Thoracic aorta (tissue), 2 donors: ENCODE results near the gene MEG3. TPM values are rescaled to one million over a fixed set of nuclear protein-coding genes. Genes with fewer than 3 reads are reported as not detected.

Source experiments
- ATAC-seq: fragments of 150-250 bp; one replicate; pipeline ENCODE4 v1.8.0; 2017; ENCODE audit warnings: low read depth; ENCODE audit not compliant: insufficient number of reproducible peaks, low FRiP score
- DNase-seq: peaks from one replicate; pipeline ENCODE4 v3.0.0-alpha.2; 2020; ENCODE audit warnings: low spot score
- H3K27ac ChIP-seq, 2 donors: fragments of 200-600 bp; sonication (generic); 1 replicate in 1 of 2; 2 replicates in 1 of 2; pipeline ENCODE4 v1.5.1; 2016; ENCODE audit warnings: mild to moderate bottlenecking in 2 of 2, moderate library complexity in 2 of 2
- H3K27me3 ChIP-seq: fragments of 200-600 bp; sonication (generic); replicated peaks from 2 replicates; pipeline ENCODE4 v1.6.0; 2016; ENCODE audit warnings: mild to moderate bottlenecking; ENCODE audit not compliant: insufficient read depth
- H3K36me3 ChIP-seq: fragments of 200-600 bp; sonication (generic); one replicate; pipeline ENCODE4 v1.5.1; 2016
- H3K4me1 ChIP-seq, 2 donors: fragments of 200-600 bp; sonication (generic); 1 replicate in 1 of 2; 2 replicates in 1 of 2; pipeline versions ENCODE4 v1.5.1 to v1.6.0; 2016; ENCODE audit warnings: low read depth in 2 of 2, mild to moderate bottlenecking in 1 of 2; ENCODE audit not compliant: control insufficient read depth in 1 of 2
- H3K4me3 ChIP-seq: fragments of 200-600 bp; sonication (generic); 2 replicates; pipeline ENCODE4 v1.5.1; 2016; ENCODE audit warnings: mild to moderate bottlenecking
- H3K9me3 ChIP-seq: fragments of 200-600 bp; sonication (generic); 2 replicates; pipeline ENCODE4 v1.5.1; 2016
- CTCF ChIP-seq: fragments of 200-600 bp; sonication (generic); IDR thresholded peaks from one replicate; pipeline ENCODE4 v1.5.1; 2019; ENCODE audit warnings: antibody characterized with exemption
- total RNA-seq, 2 donors: library from RNA; depleted of rRNA; stranded (reverse); fragments of >200 nt; gene quantifications; one replicate each; pipeline versions ENCODE4 v1.1.0 to v1.2.3, GENCODE V29; 2016

Gene MEG3
- total RNA-seq, 2 donors from 2014 or later: 127 to 153 TPM

- H3K36me3 ChIP-seq: no peaks in the 10 kb centered on the region
- H3K9me3 ChIP-seq: no peaks in the 10 kb centered on the region
- H3K27ac ChIP-seq: no peak overlapping the region
- DNase-seq (no peak), ATAC-seq (no peak)
- no peak overlapping the region for H3K4me3 ChIP-seq
- H3K4me1 ChIP-seq: no peaks in the 10 kb centered on the region
- H3K27me3 ChIP-seq: no peaks in the 10 kb centered on the region
- TF ChIP-seq CTCF: no peak
Measured at GRCh38 chr14:100881211-100882025, 55.5 kb downstream of the MEG3 start.

- H3K4me3 ChIP-seq: no peak overlapping the region
- no peak for ATAC-seq
- no peaks in the 10 kb centered on the region for H3K36me3 ChIP-seq
- no peaks in the 10 kb centered on the region for H3K9me3 ChIP-seq
- no peak for TF ChIP-seq CTCF
- DNase-seq: no peak
- no peaks in the 10 kb centered on the region for H3K27me3 ChIP-seq
- no peaks in the 10 kb centered on the region for H3K4me1 ChIP-seq
- no peak overlapping the region for H3K27ac ChIP-seq
Measured at GRCh38 chr14:100882026-100882967, 56.4 kb downstream of the MEG3 start.

GRCh38 chr14:100882991-100883788 lies 57.3 kb downstream of the MEG3 start:
- no peak overlapping the region for H3K27ac ChIP-seq
- TF ChIP-seq CTCF: no peak
- H3K9me3 ChIP-seq: no peaks in the 10 kb centered on the region
- H3K27me3 ChIP-seq: no peaks in the 10 kb centered on the region
- DNase-seq (no peak), ATAC-seq (no peak)
- H3K4me1 ChIP-seq: no peaks in the 10 kb centered on the region
- no peak overlapping the region for H3K4me3 ChIP-seq
- no peaks in the 10 kb centered on the region for H3K36me3 ChIP-seq

GRCh38 chr14:100883789-100884101 lies 57.8 kb downstream of the MEG3 start:
- H3K9me3 ChIP-seq: no peaks in the 10 kb centered on the region
- H3K4me1 ChIP-seq: no peaks in the 10 kb centered on the region
- H3K27ac ChIP-seq: no peak overlapping the region
- DNase-seq (no peak), ATAC-seq (no peak)
- no peak overlapping the region for H3K4me3 ChIP-seq
- no peak for TF ChIP-seq CTCF
- H3K36me3 ChIP-seq: no peaks in the 10 kb centered on the region
- no peaks in the 10 kb centered on the region for H3K27me3 ChIP-seq

GRCh38 chr14:100884456-100884855 lies 58.5 kb downstream of the MEG3 start:
- H3K36me3 ChIP-seq: no peaks in the 10 kb centered on the region
- H3K9me3 ChIP-seq: no peaks in the 10 kb centered on the region
- H3K4me1 ChIP-seq: no peaks in the 10 kb centered on the region
- no peak for TF ChIP-seq CTCF
- ATAC-seq (no peak), DNase-seq (no peak)
- H3K27me3 ChIP-seq: no peaks in the 10 kb centered on the region
- no peak overlapping the region for H3K27ac ChIP-seq
- no peak overlapping the region for H3K4me3 ChIP-seq
